Measurements from ENCODE around the gene GAB3. TPM values are rescaled to one million over a fixed set of nuclear protein-coding genes. Genes with fewer than 3 reads are reported as not detected.
"Not testable (repeated sequence)": the region's sequence is repeated elsewhere in the genome, so short reads cannot be mapped to it uniquely, and the experiment has no call there.

GAB3 gene
- polyA plus RNA-seq, 1 donor (not counting 4 experiments of a cell fraction or from before 2014, with no cell fraction given), result 0.18 TPM

GRCh38 chrX:154648931-154649330 is 101.9 kb downstream of the GAB3 start:
- FAIRE-seq (no peak), DNase-seq (ENCODE audit: low read depth, low spot score) (no peak)
- no peaks in the 10 kb centered on the region for H3K79me2 ChIP-seq (ENCODE audit: control insufficient read depth, insufficient read depth, low read length)
- dilution Hi-C loops (cut with MboI; ENCODE audit: extremely low pct_ligation_motif_present, low sequenced_read_pairs), result no loop called here
- H3K4me3 ChIP-seq (ENCODE audit: control insufficient read depth in 2 of 3, extremely low read depth in 1 of 3, insufficient read depth in 2 of 3, low read depth in 1 of 3, low read length in 3 of 3), result no peak overlapping the region
- H3K9me3 ChIP-seq (ENCODE audit: control insufficient read depth, low read depth, low read length), result no peaks in the 10 kb centered on the region
- no peak for TF ChIP-seq EZH2 (IDR thresholded peaks at IDR 0.05; ENCODE audit: low read length)
- TF ChIP-seq, protein P1, sequence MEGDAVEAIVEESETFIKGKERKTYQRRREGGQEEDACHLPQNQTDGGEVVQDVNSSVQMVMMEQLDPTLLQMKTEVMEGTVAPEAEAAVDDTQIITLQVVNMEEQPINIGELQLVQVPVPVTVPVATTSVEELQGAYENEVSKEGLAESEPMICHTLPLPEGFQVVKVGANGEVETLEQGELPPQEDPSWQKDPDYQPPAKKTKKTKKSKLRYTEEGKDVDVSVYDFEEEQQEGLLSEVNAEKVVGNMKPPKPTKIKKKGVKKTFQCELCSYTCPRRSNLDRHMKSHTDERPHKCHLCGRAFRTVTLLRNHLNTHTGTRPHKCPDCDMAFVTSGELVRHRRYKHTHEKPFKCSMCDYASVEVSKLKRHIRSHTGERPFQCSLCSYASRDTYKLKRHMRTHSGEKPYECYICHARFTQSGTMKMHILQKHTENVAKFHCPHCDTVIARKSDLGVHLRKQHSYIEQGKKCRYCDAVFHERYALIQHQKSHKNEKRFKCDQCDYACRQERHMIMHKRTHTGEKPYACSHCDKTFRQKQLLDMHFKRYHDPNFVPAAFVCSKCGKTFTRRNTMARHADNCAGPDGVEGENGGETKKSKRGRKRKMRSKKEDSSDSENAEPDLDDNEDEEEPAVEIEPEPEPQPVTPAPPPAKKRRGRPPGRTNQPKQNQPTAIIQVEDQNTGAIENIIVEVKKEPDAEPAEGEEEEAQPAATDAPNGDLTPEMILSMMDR (optimal IDR thresholded peaks at IDR 0.05 in 1 of 3, IDR thresholded peaks at IDR 0.05 in 1 of 3, conservative IDR thresholded peaks at IDR 0.05 in 1 of 3; ENCODE audit: extremely low read depth in 1 of 3, insufficient read depth in 2 of 3, low read length in 3 of 3), result no peak
- no peak overlapping the region for H2AFZ ChIP-seq (ENCODE audit: control insufficient read depth, low read length)
- H3K27ac ChIP-seq (ENCODE audit: control insufficient read depth, insufficient read depth, low read length), result no peak overlapping the region
- no peaks in the 10 kb centered on the region for H4K20me1 ChIP-seq (ENCODE audit: control insufficient read depth, extremely low read depth, insufficient read depth, low read length)
- no peak overlapping the region for H3K4me2 ChIP-seq (ENCODE audit: control insufficient read depth, extremely low read depth, insufficient read depth, low read depth, low read length)
- no peak overlapping the region for H3K9ac ChIP-seq (ENCODE audit: control insufficient read depth, extremely low read depth, insufficient read depth, low read length)
- H3K27me3 ChIP-seq (ENCODE audit: control insufficient read depth, extremely low read depth, insufficient read depth, low read length), result no peaks in the 10 kb centered on the region
- H3K4me1 ChIP-seq (ENCODE audit: control insufficient read depth, extremely low read depth, insufficient read depth, low read length), result no peaks in the 10 kb centered on the region
- H3K36me3 ChIP-seq (ENCODE audit: control insufficient read depth in 2 of 2, extremely low read depth in 1 of 2, insufficient read depth in 2 of 2, low read length in 2 of 2), result no peaks in the 10 kb centered on the region
- H3K9me1 ChIP-seq (ENCODE audit: control insufficient read depth, extremely low read depth, insufficient read depth, low read length), result no peaks in the 10 kb centered on the region

GRCh38 chrX:154645745-154646378 is 105.0 kb downstream of the GAB3 start:
- H3K79me2 ChIP-seq (ENCODE audit: control insufficient read depth, insufficient read depth, low read length); H3K27ac ChIP-seq (ENCODE audit: control insufficient read depth, insufficient read depth, low read length); DNase-seq (ENCODE audit: low read depth, low spot score); H3K4me1 ChIP-seq (ENCODE audit: control insufficient read depth, extremely low read depth, insufficient read depth, low read length); dilution Hi-C loops (cut with MboI; ENCODE audit: extremely low pct_ligation_motif_present, low sequenced_read_pairs); FAIRE-seq; H4K20me1 ChIP-seq (ENCODE audit: control insufficient read depth, extremely low read depth, insufficient read depth, low read length); H3K9me3 ChIP-seq (ENCODE audit: control insufficient read depth, low read depth, low read length); H3K36me3 ChIP-seq (ENCODE audit: control insufficient read depth in 2 of 2, extremely low read depth in 1 of 2, insufficient read depth in 2 of 2, low read length in 2 of 2); H3K9me1 ChIP-seq (ENCODE audit: control insufficient read depth, extremely low read depth, insufficient read depth, low read length); H3K4me2 ChIP-seq (ENCODE audit: control insufficient read depth, extremely low read depth, insufficient read depth, low read depth, low read length); H2AFZ ChIP-seq (ENCODE audit: control insufficient read depth, low read length); H3K4me3 ChIP-seq (ENCODE audit: control insufficient read depth in 2 of 3, extremely low read depth in 1 of 3, insufficient read depth in 2 of 3, low read depth in 1 of 3, low read length in 3 of 3); H3K27me3 ChIP-seq (ENCODE audit: control insufficient read depth, extremely low read depth, insufficient read depth, low read length); H3K9ac ChIP-seq (ENCODE audit: control insufficient read depth, extremely low read depth, insufficient read depth, low read length): not testable (repeated sequence)

- H3K27me3 ChIP-seq (ENCODE audit: control insufficient read depth, extremely low read depth, insufficient read depth, low read length); H3K4me3 ChIP-seq (ENCODE audit: control insufficient read depth in 2 of 3, extremely low read depth in 1 of 3, insufficient read depth in 2 of 3, low read depth in 1 of 3, low read length in 3 of 3); H2AFZ ChIP-seq (ENCODE audit: control insufficient read depth, low read length); H3K4me2 ChIP-seq (ENCODE audit: control insufficient read depth, extremely low read depth, insufficient read depth, low read depth, low read length); H4K20me1 ChIP-seq (ENCODE audit: control insufficient read depth, extremely low read depth, insufficient read depth, low read length); H3K36me3 ChIP-seq (ENCODE audit: control insufficient read depth in 2 of 2, extremely low read depth in 1 of 2, insufficient read depth in 2 of 2, low read length in 2 of 2); H3K9me3 ChIP-seq (ENCODE audit: control insufficient read depth, low read depth, low read length); DNase-seq (ENCODE audit: low read depth, low spot score); H3K4me1 ChIP-seq (ENCODE audit: control insufficient read depth, extremely low read depth, insufficient read depth, low read length); dilution Hi-C loops (cut with MboI; ENCODE audit: extremely low pct_ligation_motif_present, low sequenced_read_pairs); FAIRE-seq; H3K79me2 ChIP-seq (ENCODE audit: control insufficient read depth, insufficient read depth, low read length); H3K9me1 ChIP-seq (ENCODE audit: control insufficient read depth, extremely low read depth, insufficient read depth, low read length); H3K27ac ChIP-seq (ENCODE audit: control insufficient read depth, insufficient read depth, low read length); H3K9ac ChIP-seq (ENCODE audit: control insufficient read depth, extremely low read depth, insufficient read depth, low read length): not testable (repeated sequence)
Measured at GRCh38 chrX:154643708-154644107, 107.2 kb downstream of the GAB3 start.

DNA sequence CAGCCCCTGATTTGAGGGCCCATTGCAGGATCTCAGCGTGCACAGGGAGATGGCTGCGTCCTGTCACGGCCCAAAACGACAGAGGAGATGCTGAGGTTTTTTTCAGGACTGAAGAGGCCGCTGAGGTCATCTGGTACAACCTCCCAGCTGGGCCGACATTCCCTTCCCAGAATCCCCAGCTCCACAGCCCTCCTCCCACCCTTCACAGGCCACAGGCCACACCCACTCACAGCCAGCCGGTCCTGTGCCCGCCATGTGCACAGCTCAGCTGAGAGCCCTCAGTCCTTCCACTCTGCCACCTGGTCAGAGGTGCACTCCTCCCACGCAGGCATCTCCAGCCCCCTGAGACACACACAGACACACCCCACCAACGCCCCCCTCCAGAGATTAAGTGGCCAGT is 109.1 kb downstream of the GAB3 start:
- H3K4me1 ChIP-seq (ENCODE audit: control insufficient read depth, extremely low read depth, insufficient read depth, low read length); H3K79me2 ChIP-seq (ENCODE audit: control insufficient read depth, insufficient read depth, low read length); FAIRE-seq; dilution Hi-C loops (cut with MboI; ENCODE audit: extremely low pct_ligation_motif_present, low sequenced_read_pairs); H2AFZ ChIP-seq (ENCODE audit: control insufficient read depth, low read length); H3K36me3 ChIP-seq (ENCODE audit: control insufficient read depth in 2 of 2, extremely low read depth in 1 of 2, insufficient read depth in 2 of 2, low read length in 2 of 2); DNase-seq (ENCODE audit: low read depth, low spot score); H3K4me3 ChIP-seq (ENCODE audit: control insufficient read depth in 2 of 3, extremely low read depth in 1 of 3, insufficient read depth in 2 of 3, low read depth in 1 of 3, low read length in 3 of 3); H3K9me3 ChIP-seq (ENCODE audit: control insufficient read depth, low read depth, low read length); H3K4me2 ChIP-seq (ENCODE audit: control insufficient read depth, extremely low read depth, insufficient read depth, low read depth, low read length); H4K20me1 ChIP-seq (ENCODE audit: control insufficient read depth, extremely low read depth, insufficient read depth, low read length); H3K9me1 ChIP-seq (ENCODE audit: control insufficient read depth, extremely low read depth, insufficient read depth, low read length); H3K9ac ChIP-seq (ENCODE audit: control insufficient read depth, extremely low read depth, insufficient read depth, low read length); H3K27me3 ChIP-seq (ENCODE audit: control insufficient read depth, extremely low read depth, insufficient read depth, low read length); H3K27ac ChIP-seq (ENCODE audit: control insufficient read depth, insufficient read depth, low read length): not testable (repeated sequence)

All from keratinocyte (primary cell).